Measurements from ENCODE around the gene CTBP1.

Gene CTBP1

DNA sequence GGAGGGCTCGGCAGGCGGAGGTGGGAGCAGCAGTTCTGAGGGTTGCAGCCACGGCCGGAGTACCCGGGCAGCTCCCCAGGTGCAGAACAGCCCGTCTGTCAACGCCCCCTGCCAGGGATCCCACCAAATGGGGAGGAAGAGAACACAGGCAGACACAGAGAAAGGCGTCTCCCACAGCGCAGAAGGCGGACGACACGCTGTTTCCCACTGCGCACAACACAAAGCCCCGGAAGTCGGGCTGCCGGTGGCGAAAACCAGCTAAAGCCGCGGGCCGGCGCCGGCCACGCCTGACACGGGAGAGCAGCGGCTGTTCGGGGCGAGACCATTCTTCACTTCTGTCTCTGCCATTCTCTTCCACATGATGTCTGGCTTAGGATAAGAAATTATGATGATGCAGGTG, 31.6 kb downstream of the CTBP1 start:
- TF ChIP-seq CTCF (IDR thresholded peaks at IDR 0.05; ENCODE audit: control insufficient read depth, insufficient read depth, low read depth, low read length, missing control alignments), result no peak
- DNase-seq (ENCODE audit: low read depth), result no peak
- no peak overlapping the region for H3K4me3 ChIP-seq (ENCODE audit: control insufficient read depth, low read depth, low read length)

GRCh38 chr4:1216869-1217294, 32.0 kb downstream of the CTBP1 start:
- TF ChIP-seq CTCF (IDR thresholded peaks at IDR 0.05; ENCODE audit: control insufficient read depth, insufficient read depth, low read depth, low read length, missing control alignments), result no peak
- no peak for DNase-seq (ENCODE audit: low read depth)
- H3K4me3 ChIP-seq (ENCODE audit: control insufficient read depth, low read depth, low read length), result no peak overlapping the region

DNA sequence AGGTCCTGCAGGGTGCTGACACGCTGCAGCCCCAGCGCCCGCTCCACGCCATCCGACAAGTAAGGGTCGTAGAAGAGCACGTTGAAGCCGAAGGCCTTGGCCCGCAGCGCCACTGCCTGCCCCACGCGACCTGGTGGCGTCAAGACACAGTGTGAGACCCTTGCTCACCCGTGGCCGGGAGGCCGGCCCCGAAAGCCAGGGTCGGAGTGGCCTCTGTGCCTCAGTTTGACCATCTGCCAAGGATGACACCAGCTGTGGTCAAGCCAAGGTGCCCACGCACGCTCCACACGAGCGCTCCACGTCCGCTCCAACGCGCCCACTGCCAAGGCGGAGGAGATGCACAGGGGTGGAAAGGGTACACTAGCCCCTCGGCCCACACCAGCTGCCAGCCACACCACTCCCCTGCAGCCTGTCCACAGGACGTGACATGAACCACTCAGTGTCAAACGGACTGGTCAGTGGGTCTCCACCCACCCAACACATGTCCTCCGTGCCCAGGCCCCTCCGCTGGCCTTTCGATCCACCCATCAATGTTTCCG, 32.8 kb downstream of the CTBP1 start:
- DNase-seq (ENCODE audit: low read depth), result no peak
- no peak overlapping the region for H3K4me3 ChIP-seq (ENCODE audit: control insufficient read depth, low read depth, low read length)
- no peak for TF ChIP-seq CTCF (IDR thresholded peaks at IDR 0.05; ENCODE audit: control insufficient read depth, insufficient read depth, low read depth, low read length, missing control alignments)

DNA sequence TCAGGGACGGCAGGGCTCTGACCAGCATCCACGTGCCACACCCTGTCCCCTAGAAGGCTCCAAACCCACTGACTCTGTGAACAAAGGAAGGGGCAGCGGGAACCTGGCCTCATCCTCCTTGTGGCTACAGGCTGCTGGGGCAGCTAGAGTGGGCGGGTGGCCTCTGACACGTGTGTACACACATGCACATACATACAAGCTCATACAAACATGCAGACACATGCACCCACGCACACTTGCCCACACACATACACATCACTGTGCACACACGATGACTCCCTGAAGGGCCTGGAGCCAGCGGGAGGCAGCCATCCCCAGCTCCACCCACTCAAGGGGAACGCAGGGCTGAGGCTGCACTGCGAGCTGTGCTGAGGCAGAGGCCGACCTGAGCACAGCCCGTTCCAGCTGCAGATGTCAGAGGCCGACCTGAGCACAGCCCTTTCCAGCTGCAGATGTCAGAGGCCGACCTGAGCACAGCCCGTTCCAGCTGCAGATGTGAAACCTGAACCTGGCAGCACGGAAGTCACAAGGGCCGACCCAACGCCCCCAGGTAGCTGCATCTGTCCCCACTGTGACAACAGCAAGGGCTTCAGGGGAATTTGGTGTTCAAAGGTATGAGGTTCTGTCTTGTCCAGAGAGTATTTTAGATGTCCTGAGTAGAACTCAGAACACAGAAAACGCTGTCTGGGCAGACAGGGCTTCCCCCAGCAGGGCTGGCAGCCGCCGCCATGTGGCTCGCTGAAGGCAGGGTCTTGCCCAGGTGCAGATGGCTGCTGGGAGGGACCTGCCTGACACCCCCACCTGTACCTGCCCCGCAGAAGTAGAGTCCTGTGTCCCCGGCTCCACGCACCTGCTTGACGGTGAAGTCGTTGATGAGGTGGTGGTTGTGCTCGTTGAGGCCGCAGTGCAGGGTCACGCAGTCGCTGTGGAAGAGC, 33.5 kb downstream of the CTBP1 start:
- no peak for TF ChIP-seq CTCF (IDR thresholded peaks at IDR 0.05; ENCODE audit: control insufficient read depth, insufficient read depth, low read depth, low read length, missing control alignments)
- H3K4me3 ChIP-seq (ENCODE audit: control insufficient read depth, low read depth, low read length), result no peak overlapping the region
- DNase-seq (ENCODE audit: low read depth), result no peak

- DNase-seq (ENCODE audit: low read depth), result no peak
- no peak for TF ChIP-seq CTCF (IDR thresholded peaks at IDR 0.05; ENCODE audit: control insufficient read depth, insufficient read depth, low read depth, low read length, missing control alignments)
- H3K4me3 ChIP-seq (ENCODE audit: control insufficient read depth, low read depth, low read length), result no peak overlapping the region
Observed at GRCh38 chr4:1214101-1215095, 34.5 kb downstream of the CTBP1 start.

DNA sequence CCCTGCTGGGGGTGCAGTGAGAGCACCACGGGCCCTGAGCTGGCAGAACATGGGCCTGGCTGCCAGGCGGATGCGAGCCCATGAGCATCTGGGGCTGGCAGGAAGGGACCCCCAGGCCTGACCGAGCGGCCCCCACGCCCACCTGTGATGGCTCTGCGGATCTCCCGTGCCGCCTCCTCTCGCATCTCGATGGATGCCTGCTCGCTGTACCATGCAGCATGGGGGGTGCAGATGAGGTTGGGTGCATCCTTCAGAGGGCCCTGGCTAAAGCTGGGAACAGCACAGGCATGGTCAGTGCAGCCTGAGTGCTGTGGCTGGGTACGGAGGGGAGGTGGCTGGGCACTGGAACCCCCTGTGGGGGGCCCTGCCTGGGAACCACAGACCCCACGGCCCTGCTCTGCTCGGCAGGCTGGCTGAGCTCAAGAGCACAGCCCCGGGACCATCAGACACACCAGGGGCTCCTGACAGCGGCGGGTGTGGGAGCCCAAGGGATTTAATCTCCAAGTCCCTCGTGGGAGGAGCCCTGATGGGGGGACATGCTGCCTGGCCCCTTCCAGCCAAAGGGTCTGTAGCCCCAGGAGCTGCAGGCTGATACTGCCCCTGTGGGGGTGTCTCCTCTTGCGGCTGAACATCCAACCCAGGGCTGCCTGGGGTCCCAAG, 35.5 kb downstream of the CTBP1 start:
- no peak for DNase-seq (ENCODE audit: low read depth)
- TF ChIP-seq CTCF (IDR thresholded peaks at IDR 0.05; ENCODE audit: control insufficient read depth, insufficient read depth, low read depth, low read length, missing control alignments), result no peak
- H3K4me3 ChIP-seq (ENCODE audit: control insufficient read depth, low read depth, low read length), result no peak overlapping the region
